ENCODE results near the gene STRIP1.

GRCh38 chr1:110012100-110012780, 22.2 kb upstream of the STRIP1 start:
- TF ChIP-seq GABPA (IDR thresholded peaks at IDR 0.05; ENCODE audit: borderline replicate concordance, insufficient read depth, low read length) (no peak), CTCF (IDR thresholded peaks at IDR 0.05; ENCODE audit: control extremely low read depth in 1 of 3, insufficient read depth in 1 of 3, low read depth in 1 of 3, low read length in 3 of 3) (no peak), TAF1 (IDR thresholded peaks at IDR 0.05; ENCODE audit: low read depth, low read length) (no peak)
